RWPE2 (cell line): ENCODE data around the gene RSPH9.
"Not testable (repeated sequence)": the region's sequence is repeated elsewhere in the genome, so short reads cannot be mapped to it uniquely, and the experiment has no call there.

ENCODE experiments used
- ATAC-seq: fragments of 200-7000 bp; cut with Tn5 transposase; 3 replicates; pipeline ENCODE4 v1.9.1; 2021; ENCODE audit warnings: low read depth
- DNase-seq: peaks from one replicate; pipeline ENCODE4 v3.0.0-alpha.2; 2020; ENCODE audit warnings: low spot score
- H3K27ac ChIP-seq: fragments of 450-650 bp; 2 replicates; pipeline ENCODE4 v1.5.1; 2017; ENCODE audit warnings: mild to moderate bottlenecking; ENCODE audit not compliant: poor library complexity, severe bottlenecking
- H3K27me3 ChIP-seq: fragments of 250-450 bp; sonication (Bioruptor Pico); 2 replicates; pipeline ENCODE4 v1.5.1; 2021; ENCODE audit warnings: mild to moderate bottlenecking, moderate library complexity; ENCODE audit not compliant: insufficient read depth, poor library complexity, severe bottlenecking
- H3K36me3 ChIP-seq: fragments of 250-450 bp; sonication (Bioruptor Pico); 2 replicates; pipeline ENCODE4 v1.5.1; 2020; ENCODE audit warnings: low read depth, mild to moderate bottlenecking, moderate library complexity
- H3K4me1 ChIP-seq: fragments of 250-450 bp; sonication (Bioruptor Pico); 2 replicates; pipeline ENCODE4 v1.5.1; 2021; ENCODE audit warnings: mild to moderate bottlenecking, moderate library complexity; ENCODE audit not compliant: insufficient read depth, poor library complexity, severe bottlenecking
- H3K4me3 ChIP-seq: fragments of 250-450 bp; sonication (Bioruptor Pico); 2 replicates; pipeline ENCODE4 v1.5.1; 2021; ENCODE audit warnings: mild to moderate bottlenecking, moderate library complexity; ENCODE audit not compliant: severe bottlenecking
- H3K9me3 ChIP-seq: fragments of 250-450 bp; sonication (Bioruptor Pico); 2 replicates; pipeline ENCODE4 v1.5.1; 2021; ENCODE audit warnings: mild to moderate bottlenecking, moderate library complexity; ENCODE audit not compliant: severe bottlenecking
- TF ChIP-seq, protein P1 (sequence below): fragments of 450-650 bp; IDR thresholded peaks from one replicate; pipeline ENCODE4 v1.5.1; 2017; ENCODE audit warnings: mild to moderate bottlenecking, moderate library complexity; ENCODE audit not compliant: poor library complexity, severe bottlenecking

RSPH9 gene

GRCh38 chr6:43645613-43645964, 753 bp downstream of the RSPH9 start:
- Histone ChIP-seq H3K9me3 (no peaks in the 10 kb centered on the region), H3K4me3 (peak overlapping the region; percentile 26), H3K27me3 (no peaks in the 10 kb centered on the region), H3K36me3 (peaks cover 17% of the 10 kb centered on the region), H3K4me1 (no peaks in the 10 kb centered on the region), H3K27ac (peak overlapping the region; percentile 14)
- DNase-seq (no peak), ATAC-seq (peak; percentile 22; the same call in 1 of the 3 replicates)
- TF ChIP-seq, protein P1, sequence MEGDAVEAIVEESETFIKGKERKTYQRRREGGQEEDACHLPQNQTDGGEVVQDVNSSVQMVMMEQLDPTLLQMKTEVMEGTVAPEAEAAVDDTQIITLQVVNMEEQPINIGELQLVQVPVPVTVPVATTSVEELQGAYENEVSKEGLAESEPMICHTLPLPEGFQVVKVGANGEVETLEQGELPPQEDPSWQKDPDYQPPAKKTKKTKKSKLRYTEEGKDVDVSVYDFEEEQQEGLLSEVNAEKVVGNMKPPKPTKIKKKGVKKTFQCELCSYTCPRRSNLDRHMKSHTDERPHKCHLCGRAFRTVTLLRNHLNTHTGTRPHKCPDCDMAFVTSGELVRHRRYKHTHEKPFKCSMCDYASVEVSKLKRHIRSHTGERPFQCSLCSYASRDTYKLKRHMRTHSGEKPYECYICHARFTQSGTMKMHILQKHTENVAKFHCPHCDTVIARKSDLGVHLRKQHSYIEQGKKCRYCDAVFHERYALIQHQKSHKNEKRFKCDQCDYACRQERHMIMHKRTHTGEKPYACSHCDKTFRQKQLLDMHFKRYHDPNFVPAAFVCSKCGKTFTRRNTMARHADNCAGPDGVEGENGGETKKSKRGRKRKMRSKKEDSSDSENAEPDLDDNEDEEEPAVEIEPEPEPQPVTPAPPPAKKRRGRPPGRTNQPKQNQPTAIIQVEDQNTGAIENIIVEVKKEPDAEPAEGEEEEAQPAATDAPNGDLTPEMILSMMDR = no peak

DNA sequence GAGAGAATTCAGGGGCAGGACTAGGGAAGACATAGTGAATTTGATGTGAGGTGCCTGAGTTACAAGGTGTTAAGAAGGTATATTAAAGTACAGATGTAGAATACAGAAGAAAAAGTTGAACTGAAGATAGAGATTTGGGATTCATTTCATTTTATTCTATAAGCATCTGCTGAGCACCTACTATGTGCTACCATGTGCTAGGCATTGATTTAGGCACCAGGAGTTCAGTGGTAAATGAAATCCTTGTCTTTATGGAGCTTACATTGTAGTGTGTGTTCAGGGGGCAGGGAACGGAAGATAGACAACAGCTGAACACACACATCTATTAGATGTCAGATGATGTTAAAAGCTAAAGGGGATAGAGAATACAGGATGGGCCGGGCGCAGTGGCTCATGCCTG, 2.8 kb downstream of the RSPH9 start:
- no peak overlapping the region for H3K4me3 ChIP-seq
- no peak overlapping the region for H3K27ac ChIP-seq
- H3K27me3 ChIP-seq = no peaks in the 10 kb centered on the region
- ATAC-seq (no peak), DNase-seq (no peak)
- H3K9me3 ChIP-seq = no peaks in the 10 kb centered on the region
- TF ChIP-seq, protein P1 = no peak
- no peaks in the 10 kb centered on the region for H3K4me1 ChIP-seq
- H3K36me3 ChIP-seq = 0 out of 2 replicates have a peak, but pooled peaks cover 1% of the 10 kb centered on the region

DNA sequence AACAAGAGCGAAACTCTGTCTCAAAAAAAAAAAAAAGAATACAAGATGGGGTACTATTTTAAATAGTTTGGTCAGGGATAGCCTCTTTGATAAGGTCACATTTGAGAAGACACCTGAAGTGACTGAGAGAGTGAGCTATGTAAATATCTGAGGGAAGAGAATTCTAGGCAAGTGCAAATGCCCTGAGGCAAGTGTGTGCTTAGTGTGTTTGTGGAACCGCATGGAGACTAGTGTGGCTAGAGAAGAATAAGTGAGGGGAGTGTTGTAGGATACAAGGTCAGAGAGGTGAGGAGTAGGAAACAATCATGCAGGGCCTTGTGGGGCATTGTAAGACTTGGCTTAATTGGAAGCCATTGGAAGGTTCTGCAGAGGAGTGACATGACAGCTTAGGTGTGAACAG, 3.4 kb downstream of the RSPH9 start:
- no peaks in the 10 kb centered on the region for H3K27me3 ChIP-seq
- H3K27ac ChIP-seq = no peak overlapping the region
- H3K4me1 ChIP-seq = no peaks in the 10 kb centered on the region
- no peaks in the 10 kb centered on the region for H3K9me3 ChIP-seq
- no peak for ATAC-seq
- H3K4me3 ChIP-seq = no peak overlapping the region
- TF ChIP-seq, protein P1 = no peak
- H3K36me3 ChIP-seq = no peaks in the 10 kb centered on the region
- DNase-seq = no peak

- not testable (repeated sequence) for H3K9me3 ChIP-seq, DNase-seq, H3K27me3 ChIP-seq, H3K27ac ChIP-seq, ATAC-seq, H3K4me1 ChIP-seq, H3K4me3 ChIP-seq, H3K36me3 ChIP-seq
These were observed 8.0 kb downstream of the RSPH9 start for GRCh38 chr6:43652822-43653221.

GRCh38 chr6:43657221-43657802, 12.5 kb downstream of the RSPH9 start:
- Histone ChIP-seq H3K27me3 (no peaks in the 10 kb centered on the region), H3K4me3 (no peak overlapping the region), H3K9me3 (no peaks in the 10 kb centered on the region), H3K27ac (no peak overlapping the region), H3K36me3 (no peaks in the 10 kb centered on the region), H3K4me1 (no peaks in the 10 kb centered on the region)
- DNase-seq (no peak), ATAC-seq (no peak)
- TF ChIP-seq, protein P1 = no peak
